Measurements from ENCODE around the gene ABHD13.
"Not testable (repeated sequence)": the region's sequence is repeated elsewhere in the genome, so short reads cannot be mapped to it uniquely, and the experiment has no call there.

Gene ABHD13

GRCh38 chr13:108225440-108225839, 7.2 kb downstream of the ABHD13 start:
- peak; percentile 22 for DNase-seq

DNA sequence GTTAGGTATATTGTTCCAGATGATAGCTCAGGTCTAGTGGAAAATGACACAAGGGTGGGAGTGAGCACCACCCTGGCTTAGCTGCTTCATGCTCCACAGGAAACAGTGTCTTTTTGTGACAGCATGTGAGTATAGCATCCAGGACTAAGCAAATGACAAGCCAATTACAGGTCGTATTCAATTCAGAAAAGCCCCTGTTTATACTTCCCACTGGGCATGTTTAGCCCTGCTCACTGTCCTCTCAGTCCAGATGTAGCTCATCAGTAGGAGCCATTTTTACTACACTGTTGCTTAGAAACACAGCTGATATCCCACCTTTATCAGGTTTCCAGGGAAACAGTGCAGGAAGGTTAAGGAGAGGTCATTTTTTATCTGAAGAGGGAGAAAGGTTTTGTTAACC, 8.0 kb downstream of the ABHD13 start:
- peak; percentile 98 for DNase-seq

DNA sequence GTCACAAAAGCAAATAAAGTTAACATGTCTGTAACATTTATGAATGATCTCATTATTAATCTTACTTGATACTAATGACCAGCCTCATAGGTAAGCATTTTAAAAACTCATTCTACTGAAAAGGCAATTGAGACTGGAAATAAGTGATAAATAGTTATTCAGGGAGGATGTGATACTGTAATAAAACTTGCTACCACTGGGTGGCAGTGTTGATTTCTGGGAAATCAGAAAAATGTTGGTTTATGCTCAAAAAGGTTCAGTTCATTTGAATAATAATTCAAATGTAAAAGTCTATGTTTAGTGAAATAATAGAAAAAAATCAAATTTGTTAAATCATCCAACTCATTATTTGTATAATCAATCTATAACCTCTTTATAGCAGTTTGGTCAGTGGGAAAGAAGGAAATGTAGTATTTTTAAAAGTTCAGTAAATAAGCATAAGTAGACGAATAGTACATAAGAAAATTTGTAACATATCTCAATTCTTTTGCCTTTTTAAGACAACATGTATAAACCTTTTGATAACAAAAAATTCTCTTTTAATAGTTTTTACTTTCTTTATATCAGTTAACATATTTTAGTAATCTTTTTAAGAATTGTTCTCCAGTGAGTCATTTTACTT, 9.6 kb downstream of the ABHD13 start:
- peak; percentile 46 for DNase-seq

- DNase-seq, result no peak
Observed at GRCh38 chr13:108230377-108230776, 12.2 kb downstream of the ABHD13 start.

DNA sequence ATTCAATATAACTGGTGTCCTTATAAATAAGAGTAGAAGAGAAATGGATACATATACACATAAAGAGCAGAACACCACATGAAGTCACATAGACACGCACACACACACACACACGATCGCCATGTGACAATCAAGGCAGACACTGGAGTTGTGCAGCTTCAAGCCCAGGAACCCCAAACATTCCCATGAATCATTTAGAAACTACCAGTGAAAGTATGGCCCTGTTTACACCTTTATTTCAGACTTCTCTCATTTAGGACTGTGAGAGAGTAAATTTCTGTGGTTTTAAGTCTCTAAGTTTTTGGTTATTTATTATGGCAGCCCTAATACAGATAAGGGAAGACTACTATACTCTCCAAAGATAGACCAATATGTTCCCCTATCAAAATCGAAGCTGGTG, 31.0 kb downstream of the ABHD13 start:
- no peak for DNase-seq

DNA sequence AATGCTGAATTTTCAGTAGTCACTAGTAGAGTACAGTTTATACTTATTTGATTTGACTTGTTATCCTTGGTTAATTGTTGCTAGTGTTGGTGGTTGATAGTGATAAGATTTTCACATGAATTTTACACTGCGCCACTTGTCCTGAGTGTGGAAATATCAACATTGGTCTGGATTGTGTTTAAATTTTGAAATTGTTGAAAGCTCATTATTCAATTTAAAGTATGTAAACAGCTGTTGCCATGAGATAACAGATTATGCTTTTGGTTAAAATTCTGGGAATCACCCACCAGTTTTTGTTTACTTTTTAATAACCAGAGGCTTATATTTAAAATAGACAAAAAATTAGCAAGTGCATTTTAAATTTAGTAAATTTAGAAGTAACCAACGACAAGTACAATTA, 39.1 kb downstream of the ABHD13 start:
- no peak for DNase-seq

- no peak for DNase-seq
Observed at GRCh38 chr13:108263621-108264355, 45.6 kb downstream of the ABHD13 start.

GRCh38 chr13:108266321-108266990, 48.3 kb downstream of the ABHD13 start:
- peak; percentile 60 for DNase-seq

DNA sequence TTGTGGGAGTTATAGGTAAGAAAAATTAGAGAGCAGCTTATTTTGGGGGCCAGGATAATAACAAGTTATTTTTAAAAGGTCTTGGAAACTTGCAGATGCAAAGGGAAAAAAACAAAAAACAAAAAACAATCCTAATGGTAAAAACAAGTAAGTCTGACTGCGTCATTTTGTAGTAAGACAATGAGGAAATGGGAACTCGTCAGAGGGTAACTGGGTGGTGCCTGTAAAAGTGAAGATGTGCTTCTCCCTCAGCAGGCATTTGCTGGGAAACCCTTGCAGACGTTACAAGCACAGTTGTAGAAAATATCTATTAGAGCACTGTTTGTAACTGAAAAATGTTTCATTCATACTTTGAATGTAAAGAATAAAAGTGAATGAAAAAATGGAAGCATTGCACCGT, 49.2 kb downstream of the ABHD13 start:
- DNase-seq, result no peak

DNA sequence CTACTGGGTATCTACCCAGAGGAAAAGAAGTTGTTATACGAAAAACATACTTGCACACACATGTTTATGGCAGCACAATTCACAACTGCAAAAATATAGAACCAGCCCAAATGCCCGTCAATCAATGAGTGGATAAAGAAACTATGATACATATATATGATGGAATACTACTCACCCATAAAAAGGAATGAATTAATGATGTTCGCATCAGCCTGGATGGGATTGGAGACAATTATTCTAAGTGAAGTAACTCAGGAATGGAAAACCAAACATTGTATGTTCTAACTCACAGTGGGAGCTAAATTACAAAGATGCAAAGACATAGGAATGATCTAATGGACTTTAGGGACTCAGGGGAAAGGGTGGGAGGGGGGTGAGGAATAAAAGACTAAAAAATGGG, 49.7 kb downstream of the ABHD13 start:
- not testable (repeated sequence) for DNase-seq

DNA sequence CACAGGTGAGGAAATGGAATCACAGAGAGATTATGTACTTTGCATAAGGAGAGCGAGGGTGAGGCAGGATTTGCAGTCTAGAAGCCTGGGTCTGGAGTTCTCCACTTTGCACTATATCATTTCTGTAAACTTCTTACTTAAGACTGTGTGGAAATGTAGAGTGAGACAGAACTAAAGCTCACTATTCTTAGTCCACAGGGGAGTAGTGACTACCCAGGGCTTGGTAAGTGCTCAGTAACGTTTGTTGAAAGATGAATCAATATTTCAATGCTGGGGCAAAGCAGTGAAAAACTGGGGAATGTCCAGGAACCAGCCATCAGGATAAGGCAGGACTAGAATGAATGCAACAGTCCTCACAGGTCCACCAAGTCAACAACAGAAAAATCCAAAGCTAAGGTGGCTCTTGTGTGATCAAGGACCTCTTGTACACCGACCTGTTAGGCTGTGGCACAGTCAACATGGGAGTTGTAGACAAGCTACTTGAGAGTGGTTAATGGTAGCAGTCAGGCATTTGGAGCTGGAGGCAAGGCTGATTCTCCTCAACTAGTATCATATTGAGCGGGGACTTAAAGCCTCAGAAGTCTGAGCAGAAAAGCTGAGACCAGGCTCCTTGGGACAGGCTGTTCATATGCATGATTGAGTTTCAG, 50.4 kb downstream of the ABHD13 start:
- DNase-seq, result no peak

GRCh38 chr13:108269601-108270328, 51.6 kb downstream of the ABHD13 start, which contains the start of gene TNFSF13B:
Gene TNFSF13B, plus strand, starts transcription at chr13:108269718. Its CDS starts 178 bp downstream, at chr13:108269896.
- DNase-seq, result peak; percentile 83

DNA sequence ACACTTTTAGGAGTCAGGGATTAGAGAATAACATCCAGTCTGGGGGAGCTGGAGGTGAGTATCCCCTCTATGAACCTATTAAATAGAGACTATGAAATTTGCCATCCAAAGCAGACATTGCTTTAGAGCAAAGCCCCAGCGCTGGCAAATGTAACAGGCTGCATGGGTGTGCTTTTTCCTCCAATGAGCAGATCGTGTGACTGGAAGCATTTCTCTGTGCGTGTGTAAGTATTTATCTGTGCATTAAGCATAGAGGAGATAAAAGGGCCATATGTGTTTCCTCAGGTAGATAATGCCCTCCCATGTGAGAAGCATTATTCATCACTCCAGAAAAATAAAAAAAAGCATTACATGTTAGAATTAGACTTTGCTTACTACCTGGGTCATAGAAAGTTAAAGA, 52.2 kb downstream of the ABHD13 start:
- DNase-seq, result peak; percentile 35

- no peak for DNase-seq
Observed at GRCh38 chr13:108272333-108272732, 54.1 kb downstream of the ABHD13 start.

- DNase-seq, result peak; percentile 23
Observed at GRCh38 chr13:108273429-108274118, 55.4 kb downstream of the ABHD13 start.

DNA sequence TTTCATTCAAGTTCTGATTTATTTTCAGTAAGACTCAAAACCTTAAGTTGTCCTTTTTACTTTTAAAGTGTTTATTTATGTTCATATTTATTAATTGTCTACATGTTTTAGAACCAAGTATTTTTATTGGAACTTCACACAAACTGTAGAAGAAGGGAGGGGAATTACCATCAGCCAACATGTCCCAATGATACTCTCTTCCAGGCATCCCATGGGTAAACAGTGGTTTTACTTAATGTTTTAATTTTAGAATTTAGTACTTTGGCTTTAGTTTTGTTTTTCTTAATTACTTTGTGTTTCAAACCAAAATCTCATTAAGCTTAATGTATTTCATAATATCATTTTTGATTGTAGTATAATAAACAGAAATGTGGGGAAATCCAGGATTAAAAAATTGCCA, 56.5 kb downstream of the ABHD13 start:
- DNase-seq, result no peak

GRCh38 chr13:108276060-108276459, 57.9 kb downstream of the ABHD13 start:
- no peak for DNase-seq

GRCh38 chr13:108278466-108278865, 60.3 kb downstream of the ABHD13 start:
- DNase-seq, result no peak

DNA sequence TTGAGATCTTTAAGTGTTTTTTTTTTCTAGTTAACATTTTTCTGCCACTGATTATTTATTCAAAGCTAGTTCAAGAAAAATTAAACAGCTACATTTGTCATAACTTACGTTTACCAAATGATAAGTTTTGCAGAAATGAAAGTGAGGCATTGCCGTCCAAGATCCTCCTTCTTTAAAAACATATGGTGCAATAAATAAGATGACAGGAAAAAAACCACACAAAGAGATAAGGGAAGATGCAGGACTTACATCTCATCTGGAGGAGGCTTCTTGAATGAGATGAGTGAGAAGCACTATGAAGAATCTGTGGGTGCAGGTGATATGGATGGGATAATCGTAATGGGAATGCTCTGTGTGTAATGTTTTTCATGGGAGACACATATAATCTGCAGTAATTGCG, 63.7 kb downstream of the ABHD13 start:
- no peak for DNase-seq

GRCh38 chr13:108283110-108283509, 64.9 kb downstream of the ABHD13 start:
- DNase-seq, result no peak
